Right atrium auricular region (tissue), 2 donors: ENCODE measurements around the gene SH3PXD2B. TPM values are rescaled to one million over a fixed set of nuclear protein-coding genes. Genes with fewer than 3 reads are reported as not detected.

Source experiments
- DNase-seq: peaks from one replicate; pipeline ENCODE4 v3.0.0-alpha.2; 2019; ENCODE audit warnings: low spot score
- H3K27ac ChIP-seq, 2 donors: fragments of 200-600 bp; sonication (generic); 1 replicate in 1 of 2; 2 replicates in 1 of 2; pipeline ENCODE4 v1.5.1; 2016 to 2019
- H3K27me3 ChIP-seq, 2 donors: fragments of 200-600 bp; sonication (generic); one replicate each; pipeline versions ENCODE4 v1.5.1 to v1.6.0; 2017 to 2019
- H3K36me3 ChIP-seq: fragments of 200-600 bp; sonication (generic); one replicate; pipeline ENCODE4 v1.5.1; 2016
- H3K4me1 ChIP-seq, 2 donors: fragments of 200-600 bp; sonication (generic); one replicate each; pipeline versions ENCODE4 v1.5.1 to v1.6.0; 2017 to 2019
- H3K4me3 ChIP-seq, 2 donors: fragments of 200-600 bp; sonication (generic); 1 replicate in 1 of 2; 2 replicates in 1 of 2; pipeline ENCODE4 v1.5.1; 2017 to 2019; ENCODE audit warnings: mild to moderate bottlenecking in 1 of 2, moderate library complexity in 1 of 2
- H3K9me3 ChIP-seq, 2 donors: fragments of 200-600 bp; sonication (generic); one replicate each; pipeline ENCODE4 v1.5.1; 2019
- total RNA-seq, 2 donors: library from RNA; depleted of rRNA; stranded (reverse); fragments of >200 nt; gene quantifications; one replicate each; pipeline ENCODE4 v1.1.0, GENCODE V29; 2016
- TF ChIP-seq, protein P1 (sequence below), 2 donors: fragments of 200-600 bp; sonication (generic); IDR thresholded peaks; one replicate each; pipeline ENCODE4 v1.5.1; 2019; ENCODE audit warnings: antibody characterized with exemption in 2 of 2

SH3PXD2B gene
- total RNA-seq, 2 donors from 2014 or later = 7.2 to 13.9 TPM

GRCh38 chr5:172305380-172305779 is 148.9 kb downstream of the SH3PXD2B start:
- H3K4me1 ChIP-seq = no peaks in the 10 kb centered on the region
- TF ChIP-seq, protein P1, sequence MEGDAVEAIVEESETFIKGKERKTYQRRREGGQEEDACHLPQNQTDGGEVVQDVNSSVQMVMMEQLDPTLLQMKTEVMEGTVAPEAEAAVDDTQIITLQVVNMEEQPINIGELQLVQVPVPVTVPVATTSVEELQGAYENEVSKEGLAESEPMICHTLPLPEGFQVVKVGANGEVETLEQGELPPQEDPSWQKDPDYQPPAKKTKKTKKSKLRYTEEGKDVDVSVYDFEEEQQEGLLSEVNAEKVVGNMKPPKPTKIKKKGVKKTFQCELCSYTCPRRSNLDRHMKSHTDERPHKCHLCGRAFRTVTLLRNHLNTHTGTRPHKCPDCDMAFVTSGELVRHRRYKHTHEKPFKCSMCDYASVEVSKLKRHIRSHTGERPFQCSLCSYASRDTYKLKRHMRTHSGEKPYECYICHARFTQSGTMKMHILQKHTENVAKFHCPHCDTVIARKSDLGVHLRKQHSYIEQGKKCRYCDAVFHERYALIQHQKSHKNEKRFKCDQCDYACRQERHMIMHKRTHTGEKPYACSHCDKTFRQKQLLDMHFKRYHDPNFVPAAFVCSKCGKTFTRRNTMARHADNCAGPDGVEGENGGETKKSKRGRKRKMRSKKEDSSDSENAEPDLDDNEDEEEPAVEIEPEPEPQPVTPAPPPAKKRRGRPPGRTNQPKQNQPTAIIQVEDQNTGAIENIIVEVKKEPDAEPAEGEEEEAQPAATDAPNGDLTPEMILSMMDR (IDR thresholded peaks at IDR 0.05) = no peak
- no peak for DNase-seq
- no peaks in the 10 kb centered on the region for H3K36me3 ChIP-seq
- H3K9me3 ChIP-seq = peaks cover 0 to 13% of the 10 kb centered on the region in 2 donors
- no peak overlapping the region for H3K4me3 ChIP-seq
- no peak overlapping the region for H3K27ac ChIP-seq
- H3K27me3 ChIP-seq = no peaks in the 10 kb centered on the region

DNA sequence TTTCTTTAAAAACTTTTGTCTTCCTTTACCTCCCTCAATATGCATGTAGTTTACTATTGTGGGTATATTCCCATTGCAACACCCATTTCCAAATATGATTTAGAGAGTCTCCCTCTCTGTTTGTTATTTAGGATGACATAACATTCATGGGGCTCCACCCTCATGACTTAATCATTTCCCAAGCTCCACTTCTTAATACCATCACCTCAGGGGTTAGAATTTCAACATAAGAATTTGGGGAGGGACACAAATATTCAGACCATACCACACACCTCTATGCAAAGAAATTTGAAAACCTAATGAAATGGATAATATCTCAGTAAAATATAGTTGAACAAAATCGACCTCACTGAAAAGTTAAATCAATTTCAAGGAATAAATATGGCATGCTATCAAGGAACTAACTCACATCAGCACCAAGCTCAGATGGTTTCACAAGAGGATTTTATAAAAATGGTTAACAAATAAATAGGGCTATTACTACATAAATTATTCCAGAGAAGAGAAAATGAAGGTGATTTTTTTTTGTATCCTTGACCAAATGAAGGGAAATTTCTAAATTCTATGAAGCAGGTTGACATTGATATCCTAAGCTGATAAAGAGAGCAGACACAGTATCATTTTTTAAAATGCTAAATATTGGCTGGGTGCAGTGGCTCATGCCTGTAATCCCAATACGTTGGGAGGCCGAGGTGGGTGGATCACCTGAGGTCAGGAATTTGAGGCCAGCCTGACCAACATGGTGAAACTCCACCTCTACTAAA is 150.6 kb downstream of the SH3PXD2B start:
- TF ChIP-seq, protein P1 (IDR thresholded peaks at IDR 0.05) = no peak
- Histone ChIP-seq H3K9me3 (peaks cover 0 to 13% of the 10 kb centered on the region in 2 donors), H3K27ac (no peak overlapping the region), H3K27me3 (no peaks in the 10 kb centered on the region), H3K4me1 (no peaks in the 10 kb centered on the region), H3K36me3 (no peaks in the 10 kb centered on the region), H3K4me3 (no peak overlapping the region)
- no peak for DNase-seq

DNA sequence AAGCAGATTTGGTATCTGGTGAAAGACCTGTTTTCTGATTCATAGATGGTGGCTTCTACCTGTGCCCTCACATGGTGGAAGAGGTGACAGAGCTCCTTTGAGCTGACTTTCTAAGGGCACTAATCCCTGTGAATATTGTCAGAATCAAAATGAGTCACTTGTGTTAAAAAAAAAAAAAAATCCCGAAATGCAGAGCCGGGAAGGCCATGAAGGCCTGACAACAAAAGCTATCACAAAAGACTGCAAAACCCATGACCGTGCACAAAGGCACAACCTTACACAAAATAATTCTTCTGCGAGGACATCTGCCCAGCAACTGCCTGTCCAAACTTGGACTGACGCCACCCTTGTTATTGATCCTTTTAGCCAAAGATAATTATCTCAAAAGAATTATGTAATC is 151.2 kb downstream of the SH3PXD2B start:
- no peak for DNase-seq
- Histone ChIP-seq H3K9me3 (peaks cover 0 to 13% of the 10 kb centered on the region in 2 donors), H3K27me3 (no peaks in the 10 kb centered on the region), H3K36me3 (no peaks in the 10 kb centered on the region), H3K4me1 (no peaks in the 10 kb centered on the region), H3K27ac (no peak overlapping the region), H3K4me3 (no peak overlapping the region)
- TF ChIP-seq, protein P1 (IDR thresholded peaks at IDR 0.05) = no peak

GRCh38 chr5:172302047-172302710 is 152.1 kb downstream of the SH3PXD2B start:
- TF ChIP-seq, protein P1 (IDR thresholded peaks at IDR 0.05) = no peak
- Histone ChIP-seq H3K4me1 (no peaks in the 10 kb centered on the region), H3K27me3 (no peaks in the 10 kb centered on the region), H3K4me3 (no peak overlapping the region), H3K36me3 (no peaks in the 10 kb centered on the region), H3K27ac (no peak overlapping the region), H3K9me3 (peaks cover 0 to 13% of the 10 kb centered on the region in 2 donors)
- DNase-seq = no peak

- peaks cover 0 to 2% of the 10 kb centered on the region in 2 donors for H3K9me3 ChIP-seq
- TF ChIP-seq, protein P1 (IDR thresholded peaks at IDR 0.05) = no peak
- DNase-seq = no peak
- H3K27ac ChIP-seq = no peak overlapping the region
- no peak overlapping the region for H3K4me3 ChIP-seq
- no peaks in the 10 kb centered on the region for H3K4me1 ChIP-seq
- no peaks in the 10 kb centered on the region for H3K27me3 ChIP-seq
- no peaks in the 10 kb centered on the region for H3K36me3 ChIP-seq
Measured at GRCh38 chr5:172299916-172300439, 154.3 kb downstream of the SH3PXD2B start.
